ENCODE data around the gene MRPL38. TPM values are rescaled to one million over a fixed set of nuclear protein-coding genes. Genes with fewer than 3 reads are reported as not detected.

Gene MRPL38
- total RNA-seq, 1 experiment from 2014 or later, result 112 TPM

- Mint-ChIP-seq H3K27ac (ENCODE audit: unreplicated experiment) (no peak overlapping the region), H3K36me3 (ENCODE audit: insufficient read depth, unreplicated experiment) (no peaks in the 10 kb centered on the region), H3K4me3 (ENCODE audit: low read depth, unreplicated experiment) (no peak overlapping the region), H3K4me1 (ENCODE audit: low read depth, unreplicated experiment) (no peaks in the 10 kb centered on the region), H3K9me3 (ENCODE audit: low read depth, unreplicated experiment) (no peaks in the 10 kb centered on the region), H3K27me3 (ENCODE audit: unreplicated experiment) (no peaks in the 10 kb centered on the region)
- intact Hi-C loops (cut with micrococcal nuclease; ENCODE audit: unreplicated experiment), result no loop called here
- BruUV-seq (replicated peaks), result no TSS peak
- CTCF ChIA-PET, result no interaction called here
- DNase-seq, result no peak
- no peak for TF ChIP-seq CTCF (IDR thresholded peaks at IDR 0.05; ENCODE audit: unreplicated experiment)
These were observed 18.5 kb upstream of the MRPL38 start for GRCh38 chr17:75922963-75923874.

- peaks cover under 1% of the 10 kb centered on the region for H3K36me3 Mint-ChIP-seq (ENCODE audit: insufficient read depth, unreplicated experiment)
- no peaks in the 10 kb centered on the region for H3K9me3 Mint-ChIP-seq (ENCODE audit: low read depth, unreplicated experiment)
- H3K27ac Mint-ChIP-seq (ENCODE audit: unreplicated experiment), result no peak overlapping the region
- no peak for TF ChIP-seq CTCF (IDR thresholded peaks at IDR 0.05; ENCODE audit: unreplicated experiment)
- no peaks in the 10 kb centered on the region for H3K27me3 Mint-ChIP-seq (ENCODE audit: unreplicated experiment)
- no peak for DNase-seq
- BruUV-seq (replicated peaks), result no TSS peak
- H3K4me3 Mint-ChIP-seq (ENCODE audit: low read depth, unreplicated experiment), result no peak overlapping the region
- no peaks in the 10 kb centered on the region for H3K4me1 Mint-ChIP-seq (ENCODE audit: low read depth, unreplicated experiment)
- CTCF ChIA-PET, result no interaction called here
- intact Hi-C loops (cut with micrococcal nuclease; ENCODE audit: unreplicated experiment), result no loop called here
These were observed 17.7 kb upstream of the MRPL38 start for GRCh38 chr17:75922173-75922961.

GRCh38 chr17:75921596-75921995, 16.9 kb upstream of the MRPL38 start:
- CTCF ChIA-PET, result no interaction called here
- no peak for DNase-seq
- peaks cover 5% of the 10 kb centered on the region for H3K36me3 Mint-ChIP-seq (ENCODE audit: insufficient read depth, unreplicated experiment)
- H3K9me3 Mint-ChIP-seq (ENCODE audit: low read depth, unreplicated experiment), result no peaks in the 10 kb centered on the region
- BruUV-seq (replicated peaks), result no TSS peak
- no peaks in the 10 kb centered on the region for H3K27me3 Mint-ChIP-seq (ENCODE audit: unreplicated experiment)
- H3K27ac Mint-ChIP-seq (ENCODE audit: unreplicated experiment), result no peak overlapping the region
- no peak overlapping the region for H3K4me3 Mint-ChIP-seq (ENCODE audit: low read depth, unreplicated experiment)
- TF ChIP-seq CTCF (IDR thresholded peaks at IDR 0.05; ENCODE audit: unreplicated experiment), result no peak
- H3K4me1 Mint-ChIP-seq (ENCODE audit: low read depth, unreplicated experiment), result no peaks in the 10 kb centered on the region
- intact Hi-C loops (cut with micrococcal nuclease; ENCODE audit: unreplicated experiment), result no loop called here

GRCh38 chr17:75920045-75920560, 15.4 kb upstream of the MRPL38 start:
- H3K36me3 Mint-ChIP-seq (ENCODE audit: insufficient read depth, unreplicated experiment), result peaks cover 5% of the 10 kb centered on the region
- CTCF ChIA-PET, result interaction anchor here (0.6 to 1.1 kb wide), 2 partner anchors 14 to 59 kb away, joined by 3 to 7 read pairs; partner anchors contain the start of genes ACOX1 and TEN1
- no TSS peak for BruUV-seq (replicated peaks)
- H3K4me1 Mint-ChIP-seq (ENCODE audit: low read depth, unreplicated experiment), result no peaks in the 10 kb centered on the region
- intact Hi-C loops (cut with micrococcal nuclease; ENCODE audit: unreplicated experiment), result no loop called here
- H3K27ac Mint-ChIP-seq (ENCODE audit: unreplicated experiment), result no peak overlapping the region
- H3K4me3 Mint-ChIP-seq (ENCODE audit: low read depth, unreplicated experiment), result no peak overlapping the region
- H3K27me3 Mint-ChIP-seq (ENCODE audit: unreplicated experiment), result no peaks in the 10 kb centered on the region
- no peak for DNase-seq
- no peak for TF ChIP-seq CTCF (IDR thresholded peaks at IDR 0.05; ENCODE audit: unreplicated experiment)
- H3K9me3 Mint-ChIP-seq (ENCODE audit: low read depth, unreplicated experiment), result no peaks in the 10 kb centered on the region

Measured in Calu3 (cell line).